ENCODE measurements around the gene ITGB6. TPM values are rescaled to one million over a fixed set of nuclear protein-coding genes. Genes with fewer than 3 reads are reported as not detected.

Gene ITGB6
- total RNA-seq, 1 donor: not detected

DNA sequence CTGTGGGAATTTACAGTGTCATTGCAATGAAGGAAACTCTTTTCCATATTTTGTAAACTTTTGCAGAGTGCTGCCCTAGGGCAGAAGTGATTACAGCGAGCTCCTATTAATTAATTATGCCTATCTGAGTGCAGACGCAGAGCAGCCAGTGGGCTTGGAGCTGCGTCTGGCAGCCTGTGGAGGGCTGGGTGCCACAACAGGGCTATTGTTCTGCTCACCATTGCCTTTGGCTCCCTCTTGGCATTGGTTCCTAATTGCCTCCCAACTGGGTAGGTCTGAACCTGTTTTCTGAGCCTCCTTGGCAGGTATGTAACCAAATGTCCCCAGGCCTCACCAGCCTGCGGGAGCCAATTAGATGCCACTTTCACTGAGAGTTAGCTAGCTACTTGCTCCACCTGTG lies 25.6 kb upstream of the ITGB6 start:
- Histone ChIP-seq H3K4me3 (ENCODE audit: low read length) (no peak overlapping the region), H3K9me3 (ENCODE audit: low read depth, low read length) (no peaks in the 10 kb centered on the region), H3K4me1 (ENCODE audit: insufficient read depth, low read length) (no peaks in the 10 kb centered on the region), H3K27me3 (ENCODE audit: insufficient read depth, low read length) (no peaks in the 10 kb centered on the region)

DNA sequence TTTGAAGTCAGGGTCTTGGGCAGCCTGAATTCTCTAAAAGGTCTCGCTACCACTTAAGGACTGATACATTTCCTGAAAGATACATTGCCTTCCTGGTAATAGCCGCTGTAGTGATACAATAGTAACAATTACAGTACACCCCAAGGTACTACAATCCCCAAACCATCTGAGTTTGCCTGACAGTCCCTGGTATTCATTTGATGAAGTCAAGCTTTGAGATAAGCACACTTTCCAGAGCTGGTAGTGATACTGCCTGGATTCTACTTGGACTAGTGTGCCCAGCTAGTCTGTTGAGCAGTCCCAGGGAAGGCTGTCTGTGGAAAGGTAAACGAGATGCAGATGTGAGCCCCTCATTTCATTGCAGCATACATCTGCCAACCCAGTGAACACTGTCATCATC lies 24.4 kb upstream of the ITGB6 start:
- Histone ChIP-seq H3K4me1 (ENCODE audit: insufficient read depth, low read length) (no peaks in the 10 kb centered on the region), H3K9me3 (ENCODE audit: low read depth, low read length) (no peaks in the 10 kb centered on the region), H3K4me3 (ENCODE audit: low read length) (no peak overlapping the region), H3K27me3 (ENCODE audit: insufficient read depth, low read length) (no peaks in the 10 kb centered on the region)

DNA sequence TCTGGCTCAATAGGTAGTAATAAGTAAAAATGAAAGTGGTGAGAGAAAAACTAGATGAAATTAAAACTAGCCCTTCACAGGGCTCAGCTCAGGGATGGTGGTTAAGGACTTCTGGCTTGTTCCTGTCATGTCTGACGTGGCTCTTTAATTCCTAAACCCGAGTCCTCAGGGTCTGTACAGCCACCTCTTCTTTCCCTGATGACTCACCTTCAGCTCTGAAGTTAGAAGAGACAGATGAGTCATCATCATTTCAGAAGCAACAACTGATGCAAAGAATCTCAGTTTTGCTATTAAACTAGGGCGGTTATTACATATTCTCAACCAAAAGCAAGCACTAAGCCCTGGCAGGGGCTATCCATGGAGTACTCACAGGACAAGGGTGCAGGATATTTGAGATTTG lies 24.0 kb upstream of the ITGB6 start:
- H3K9me3 ChIP-seq (ENCODE audit: low read depth, low read length): no peaks in the 10 kb centered on the region
- H3K27me3 ChIP-seq (ENCODE audit: insufficient read depth, low read length): no peaks in the 10 kb centered on the region
- H3K4me3 ChIP-seq (ENCODE audit: low read length): no peak overlapping the region
- H3K4me1 ChIP-seq (ENCODE audit: insufficient read depth, low read length): no peaks in the 10 kb centered on the region

DNA sequence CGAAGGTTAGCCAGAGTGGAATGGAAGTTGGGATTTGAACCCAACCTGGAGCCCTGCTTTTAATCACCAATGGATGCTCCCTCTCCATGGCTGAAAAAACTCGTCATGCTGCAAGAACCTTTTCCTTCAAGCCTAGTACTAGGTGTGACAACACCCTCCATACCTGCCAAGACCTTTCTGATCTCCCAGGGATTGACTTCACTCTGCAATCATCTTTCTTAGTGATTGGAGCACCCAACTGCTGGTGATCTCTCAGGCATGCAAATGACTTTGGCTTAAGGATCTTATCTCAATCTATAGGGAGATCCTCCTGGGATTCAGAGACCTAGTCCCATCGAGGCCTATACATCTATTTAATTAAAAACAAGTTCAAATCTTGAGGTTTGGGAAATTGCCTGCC lies 23.5 kb upstream of the ITGB6 start:
- Histone ChIP-seq H3K4me3 (ENCODE audit: low read length) (no peak overlapping the region), H3K27me3 (ENCODE audit: insufficient read depth, low read length) (no peaks in the 10 kb centered on the region), H3K4me1 (ENCODE audit: insufficient read depth, low read length) (no peaks in the 10 kb centered on the region)

DNA sequence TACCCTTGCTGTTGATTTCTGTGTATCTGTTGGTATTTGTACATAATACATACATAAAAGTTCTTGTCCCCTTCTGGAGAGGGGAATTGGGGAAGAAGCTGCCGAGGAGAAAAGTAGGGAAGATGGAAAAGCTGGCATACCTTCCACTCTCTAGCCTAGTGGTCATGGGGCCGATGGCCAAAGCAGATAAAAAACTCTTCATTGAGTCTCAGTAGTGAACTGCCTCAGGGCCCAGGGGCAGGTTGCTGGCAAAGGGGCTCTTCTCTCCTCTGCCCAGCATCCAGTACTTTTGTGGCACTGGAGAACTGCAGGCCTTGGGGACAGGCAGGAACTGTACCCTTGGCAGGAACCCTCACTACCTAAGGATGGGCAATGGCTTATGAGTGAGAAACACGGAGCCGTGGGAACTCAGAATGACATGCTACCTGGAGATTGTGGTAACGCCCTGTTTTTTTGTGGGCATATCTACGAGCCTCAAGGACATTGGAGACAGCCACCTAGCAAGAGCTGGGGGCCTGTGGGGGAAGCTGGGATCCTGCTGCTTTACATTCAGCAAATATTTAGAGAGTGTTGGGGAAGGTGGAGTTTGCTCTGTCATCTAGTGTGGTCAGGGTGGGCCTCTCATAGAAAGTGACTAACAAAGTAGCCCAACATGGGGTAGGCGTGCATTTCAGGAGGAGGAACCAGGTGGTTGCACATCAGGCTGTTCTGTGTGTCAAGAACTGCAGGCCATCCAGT lies 22.6 kb upstream of the ITGB6 start:
- H3K4me3 ChIP-seq (ENCODE audit: low read length): no peak overlapping the region
- no peaks in the 10 kb centered on the region for H3K27me3 ChIP-seq (ENCODE audit: insufficient read depth, low read length)
- no peaks in the 10 kb centered on the region for H3K9me3 ChIP-seq (ENCODE audit: low read depth, low read length)

More for the DNA sequence above, 23.5 kb upstream of the ITGB6 start:
- H3K9me3 ChIP-seq (ENCODE audit: low read depth, low read length): no peaks in the 10 kb centered on the region

DNA sequence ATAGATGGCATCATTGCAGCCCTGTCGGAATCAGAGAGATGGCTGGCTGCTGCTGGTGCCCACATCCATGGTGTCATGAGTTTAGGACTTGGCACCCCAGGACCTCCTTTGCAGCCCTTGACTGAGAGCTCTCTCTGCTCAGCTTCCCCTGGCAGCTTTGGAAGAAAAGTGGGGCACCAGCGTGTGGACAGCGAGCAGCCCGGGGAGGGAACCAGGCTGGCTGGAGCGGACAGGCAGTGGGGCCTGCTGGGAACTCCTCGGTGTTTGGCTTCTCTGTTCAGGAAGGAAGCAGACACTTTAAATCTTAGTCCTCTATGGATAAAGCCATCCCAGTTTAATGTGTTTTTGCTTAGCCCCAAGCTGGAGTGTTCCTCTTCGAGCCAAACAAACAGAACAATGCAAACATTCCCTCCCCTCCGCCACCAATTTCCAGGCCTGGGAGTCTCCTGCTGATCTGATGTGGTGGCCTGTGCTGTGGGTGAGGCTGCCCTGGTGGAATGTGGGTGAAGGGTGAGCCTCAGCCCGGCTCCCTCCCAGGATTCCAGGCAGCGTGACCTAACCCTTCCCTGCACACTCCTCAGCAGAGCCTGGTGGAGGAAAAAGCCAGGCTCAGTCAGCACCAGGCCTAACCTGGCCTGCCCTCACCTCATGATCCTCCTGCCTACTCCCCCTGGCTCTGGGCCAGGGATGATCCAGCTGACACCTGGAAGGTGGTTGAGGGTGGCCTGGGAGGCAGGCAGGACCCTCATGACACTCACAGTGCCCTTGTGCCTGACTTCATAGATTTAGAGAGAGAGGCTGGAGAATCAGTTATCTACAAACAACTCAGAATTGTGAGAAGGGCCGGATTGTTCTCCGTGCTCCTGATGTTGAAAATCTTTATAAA lies 21.6 kb upstream of the ITGB6 start:
- no peak overlapping the region for H3K4me3 ChIP-seq (ENCODE audit: low read length)
- no peaks in the 10 kb centered on the region for H3K4me1 ChIP-seq (ENCODE audit: insufficient read depth, low read length)
- peaks cover 5% of the 10 kb centered on the region for H3K27me3 ChIP-seq (ENCODE audit: insufficient read depth, low read length)
- H3K9me3 ChIP-seq (ENCODE audit: low read depth, low read length): no peaks in the 10 kb centered on the region

More for the DNA sequence above, 22.6 kb upstream of the ITGB6 start:
- no peaks in the 10 kb centered on the region for H3K4me1 ChIP-seq (ENCODE audit: insufficient read depth, low read length)

DNA sequence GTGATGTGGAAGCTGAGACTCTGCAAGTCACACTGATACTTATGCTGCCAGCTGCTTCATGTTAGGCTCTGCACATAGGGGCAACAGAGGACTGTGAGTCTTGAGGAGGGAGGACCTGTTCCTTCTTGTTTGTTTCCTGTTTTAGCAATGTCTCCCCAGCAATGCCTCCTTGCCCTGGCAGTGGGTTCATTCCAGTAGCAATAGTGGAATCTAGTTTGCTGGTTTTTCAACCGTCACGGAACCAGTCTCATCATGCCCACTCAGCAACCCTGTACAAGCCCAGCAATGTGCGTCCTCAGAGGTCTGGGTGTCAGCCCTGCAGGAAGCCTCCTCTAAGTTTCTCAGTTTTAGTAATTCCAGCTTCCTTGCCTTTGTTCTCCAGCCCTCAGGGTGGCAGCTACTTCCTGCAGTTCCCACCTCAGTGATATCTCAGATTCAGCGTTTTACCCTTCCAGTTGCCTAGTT lies 20.5 kb upstream of the ITGB6 start:
- Histone ChIP-seq H3K4me3 (ENCODE audit: low read length) (no peak overlapping the region), H3K4me1 (ENCODE audit: insufficient read depth, low read length) (no peaks in the 10 kb centered on the region), H3K27me3 (ENCODE audit: insufficient read depth, low read length) (peaks cover 9% of the 10 kb centered on the region), H3K9me3 (ENCODE audit: low read depth, low read length) (no peaks in the 10 kb centered on the region)

DNA sequence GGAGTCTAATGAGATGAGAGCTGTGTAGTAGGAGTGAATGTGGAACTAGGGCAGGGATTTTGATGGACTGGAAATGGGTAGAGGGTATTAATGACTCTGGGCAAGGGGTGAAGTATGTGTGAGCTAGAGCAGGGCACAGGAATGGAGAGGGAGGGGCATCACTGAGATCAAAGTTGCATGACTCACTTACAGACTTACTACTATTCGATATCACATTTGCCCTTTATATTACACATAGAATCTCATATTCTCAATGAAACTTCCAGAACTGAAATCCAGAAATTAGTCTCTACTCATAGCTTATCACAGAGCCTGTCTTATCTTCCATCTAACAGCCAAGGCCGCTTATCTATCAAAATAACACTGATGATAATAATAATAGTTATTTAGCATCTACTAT lies 20.0 kb upstream of the ITGB6 start:
- Histone ChIP-seq H3K4me1 (ENCODE audit: insufficient read depth, low read length) (no peaks in the 10 kb centered on the region), H3K9me3 (ENCODE audit: low read depth, low read length) (no peaks in the 10 kb centered on the region), H3K27me3 (ENCODE audit: insufficient read depth, low read length) (peaks cover 9% of the 10 kb centered on the region), H3K4me3 (ENCODE audit: low read length) (no peak overlapping the region)

DNA sequence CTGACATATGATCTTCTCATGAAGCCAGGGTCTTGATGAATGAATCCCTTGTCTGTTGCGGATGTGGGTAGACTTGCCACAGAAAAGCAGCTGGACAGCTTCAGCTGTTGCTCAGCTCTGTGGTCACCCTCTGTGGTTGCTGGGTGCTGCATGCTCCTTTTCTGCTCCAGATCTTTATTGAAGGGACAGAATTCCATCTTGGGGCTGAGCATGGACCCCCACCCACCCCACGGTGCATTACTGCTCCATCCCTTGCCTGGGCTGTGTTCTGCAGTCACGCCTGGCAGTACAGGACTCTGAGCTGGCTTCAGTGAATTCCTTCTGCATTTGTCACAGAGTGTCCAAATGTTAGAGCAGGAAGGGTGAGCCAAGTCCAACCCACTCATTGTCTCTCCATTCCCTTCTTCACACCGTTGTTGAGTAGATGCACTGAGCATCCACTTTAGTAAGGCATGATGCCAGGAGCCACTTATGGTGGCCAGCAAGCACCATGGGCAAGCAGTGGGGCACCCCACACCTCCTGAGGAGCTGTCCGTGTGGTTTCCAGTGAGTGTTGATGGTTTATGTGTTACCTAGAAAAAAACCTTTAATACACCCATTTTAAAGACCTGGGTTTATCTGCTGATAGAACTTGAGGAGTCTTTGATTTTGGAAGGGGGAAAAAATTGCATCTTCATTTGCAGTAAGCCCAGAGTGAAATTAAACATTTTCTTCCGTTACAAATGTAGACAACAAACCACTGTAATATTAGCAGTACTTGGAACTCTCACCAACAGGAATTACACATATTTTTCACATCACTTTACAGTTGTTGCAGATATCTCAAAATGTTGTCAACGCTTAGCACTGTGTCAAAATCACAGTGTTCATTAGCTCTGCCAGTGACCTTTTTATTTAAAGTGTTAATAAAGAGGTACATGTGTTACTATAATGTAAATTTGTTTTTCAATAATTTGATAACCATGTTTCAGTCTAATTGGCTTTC lies 14.7 kb upstream of the ITGB6 start:
- Histone ChIP-seq H3K4me1 (ENCODE audit: insufficient read depth, low read length) (peaks cover 3% of the 10 kb centered on the region), H3K27me3 (ENCODE audit: insufficient read depth, low read length) (peaks cover 9% of the 10 kb centered on the region), H3K4me3 (ENCODE audit: low read length) (no peak overlapping the region), H3K9me3 (ENCODE audit: low read depth, low read length) (no peaks in the 10 kb centered on the region)

DNA sequence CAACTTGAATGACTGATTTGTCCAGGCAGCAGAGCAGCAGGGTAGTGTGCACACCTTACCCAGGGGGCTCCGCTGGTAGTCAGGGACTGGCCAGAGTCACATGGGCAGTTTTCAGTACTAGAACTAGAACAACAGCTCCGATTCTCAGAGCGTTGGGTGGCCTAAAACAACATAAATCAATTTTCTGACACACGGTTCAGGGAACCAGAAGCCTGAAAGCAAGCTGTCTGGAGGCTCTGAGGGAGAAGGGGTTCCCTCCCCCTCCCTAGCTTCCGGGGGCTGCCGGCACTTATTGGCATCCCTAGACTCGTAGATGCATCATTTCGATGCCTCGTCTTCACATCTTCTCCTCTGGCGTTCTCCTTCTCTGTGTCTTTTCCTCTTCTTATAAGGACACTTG lies 13.4 kb upstream of the ITGB6 start:
- H3K9me3 ChIP-seq (ENCODE audit: low read depth, low read length): no peaks in the 10 kb centered on the region
- H3K4me3 ChIP-seq (ENCODE audit: low read length): no peak overlapping the region
- peaks cover 9% of the 10 kb centered on the region for H3K27me3 ChIP-seq (ENCODE audit: insufficient read depth, low read length)
- H3K4me1 ChIP-seq (ENCODE audit: insufficient read depth, low read length): peaks cover 3% of the 10 kb centered on the region

DNA sequence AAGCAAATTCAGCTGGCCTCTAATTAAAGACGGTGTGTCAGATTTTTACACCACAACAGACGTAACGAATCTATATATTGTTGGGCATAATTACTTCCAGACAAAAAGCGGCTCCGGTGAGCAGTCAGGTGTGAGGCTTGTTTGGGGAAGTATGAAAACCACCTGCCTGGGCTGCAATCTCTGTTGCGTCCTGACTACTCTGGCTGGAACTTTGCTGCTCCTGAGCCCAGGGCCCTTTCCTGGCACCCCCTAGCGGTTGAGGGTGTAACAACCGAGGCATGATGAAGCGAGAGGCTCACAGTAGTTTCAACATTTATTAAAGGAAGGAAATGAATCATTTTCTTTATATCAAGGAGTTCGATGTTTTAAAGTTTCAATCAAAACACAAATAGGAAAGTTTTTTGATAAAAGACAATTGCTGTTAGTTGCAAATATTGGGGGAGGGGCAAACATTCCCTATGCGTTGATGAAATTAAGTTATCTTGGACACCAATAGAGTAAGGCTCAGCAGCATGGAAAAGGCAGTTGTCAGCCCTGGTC lies 10.6 kb upstream of the ITGB6 start:
- H3K27me3 ChIP-seq (ENCODE audit: insufficient read depth, low read length): no peaks in the 10 kb centered on the region
- no peaks in the 10 kb centered on the region for H3K9me3 ChIP-seq (ENCODE audit: low read depth, low read length)
- peaks cover 13% of the 10 kb centered on the region for H3K4me1 ChIP-seq (ENCODE audit: insufficient read depth, low read length)
- H3K4me3 ChIP-seq (ENCODE audit: low read length): no peak overlapping the region

DNA sequence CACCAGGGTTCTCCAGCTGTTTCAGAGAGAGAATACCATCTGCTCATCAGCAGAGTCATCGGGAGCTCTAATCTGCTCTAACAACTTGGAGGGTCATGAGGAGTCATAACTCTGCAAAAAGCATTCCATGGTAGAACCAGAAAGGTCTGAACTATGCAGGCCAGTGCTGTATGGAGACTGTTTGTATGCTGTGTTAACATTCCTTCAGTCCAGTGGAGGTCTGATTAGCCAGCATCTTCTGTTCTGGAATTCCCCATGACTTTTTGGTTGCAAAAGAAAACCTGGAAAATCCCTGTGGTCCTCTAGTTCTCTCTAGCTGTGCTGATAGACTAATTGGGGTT lies 9.4 kb upstream of the ITGB6 start:
- Histone ChIP-seq H3K4me3 (ENCODE audit: low read length) (no peak overlapping the region), H3K4me1 (ENCODE audit: insufficient read depth, low read length) (peaks cover 13% of the 10 kb centered on the region), H3K9me3 (ENCODE audit: low read depth, low read length) (no peaks in the 10 kb centered on the region), H3K27me3 (ENCODE audit: insufficient read depth, low read length) (no peaks in the 10 kb centered on the region)

DNA sequence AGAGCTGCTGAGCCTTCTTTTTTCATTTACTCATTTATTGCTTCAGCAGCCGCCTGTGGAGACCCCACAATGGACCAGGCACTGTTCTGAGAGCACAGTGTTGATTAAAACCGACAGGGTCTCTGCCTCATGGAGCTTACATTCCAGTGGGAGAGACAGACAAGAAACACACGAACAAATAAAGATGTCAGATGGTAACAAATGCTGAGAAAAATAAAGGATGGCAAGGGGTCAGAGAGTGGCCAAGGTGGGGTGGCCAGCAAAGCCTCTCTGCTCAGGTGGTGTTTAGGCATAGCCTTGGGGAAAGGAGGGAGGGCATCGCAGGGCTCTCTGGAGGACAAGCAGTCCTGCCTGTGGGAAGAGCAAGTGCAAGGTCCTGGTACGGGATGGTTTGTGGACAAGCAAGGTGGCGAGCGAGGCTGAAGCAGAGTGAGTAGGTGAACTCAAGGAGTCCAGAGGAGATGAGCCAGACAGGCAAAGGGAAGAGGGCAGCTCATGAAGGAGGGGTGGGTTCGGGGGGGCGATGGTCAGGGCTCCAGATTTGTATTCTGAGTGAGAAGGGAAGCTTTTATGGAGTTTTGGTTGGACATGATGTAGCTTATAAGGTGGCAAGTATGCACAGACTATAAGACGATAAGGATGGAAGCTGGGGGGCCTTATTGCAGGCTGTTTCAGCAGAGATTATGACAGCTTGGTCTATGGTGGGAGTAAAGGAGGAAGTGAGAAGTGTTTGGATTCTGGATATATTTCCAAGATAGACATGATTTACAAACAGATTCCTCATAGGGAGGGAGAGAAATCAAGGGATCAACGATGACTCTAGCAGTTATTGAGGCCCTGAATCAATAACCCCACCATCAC lies 8.8 kb upstream of the ITGB6 start:
- H3K4me3 ChIP-seq (ENCODE audit: low read length): no peak overlapping the region
- H3K27me3 ChIP-seq (ENCODE audit: insufficient read depth, low read length): no peaks in the 10 kb centered on the region
- peaks cover 13% of the 10 kb centered on the region for H3K4me1 ChIP-seq (ENCODE audit: insufficient read depth, low read length)
- H3K9me3 ChIP-seq (ENCODE audit: low read depth, low read length): no peaks in the 10 kb centered on the region

Measured in mononuclear cell (primary cell).